CD8-positive, alpha-beta memory T cell (primary cell): ENCODE measurements around the gene ADGB. TPM values are rescaled to one million over a fixed set of nuclear protein-coding genes. Genes with fewer than 3 reads are reported as not detected.

Experiments used
- CTCF ChIA-PET: fragments of 350-600 bp; sonication (Branson Sonifier 250); formaldehyde crosslinking; loops from one replicate; lab custom pipeline; 2021; ENCODE audit warnings: antibody characterized with exemption; lab: Charles Lee
- POLR2A ChIA-PET: fragments of 350-600 bp; sonication (Branson Sonifier 250); formaldehyde crosslinking; loops from one replicate; lab custom pipeline; 2021; ENCODE audit warnings: antibody characterized with exemption; lab: Charles Lee
- DNase-seq, 5 donors: peaks; one replicate each; pipeline versions ENCODE4 v3.0.0 to v3.0.0-alpha.2; 2020 to 2022; ENCODE audit warnings: mixed read lengths in 1 of 5
- H3K27ac ChIP-seq: one replicate; pipeline ENCODE4 v1.7.0; 2013; ENCODE audit warnings: low read depth, mild to moderate bottlenecking, low read length, moderate library complexity
- H3K27me3 ChIP-seq: 2 replicates; pipeline ENCODE4 v1.7.0; 2013; ENCODE audit warnings: low read length, mild to moderate bottlenecking; ENCODE audit not compliant: insufficient read depth, poor library complexity, severe bottlenecking
- H3K36me3 ChIP-seq: 2 replicates; pipeline ENCODE4 v1.7.0; 2013; ENCODE audit warnings: mild to moderate bottlenecking, low read length, moderate library complexity; ENCODE audit not compliant: insufficient read depth
- H3K4me1 ChIP-seq: 2 replicates; pipeline ENCODE4 v1.7.0; 2013; ENCODE audit warnings: mild to moderate bottlenecking, low read length, moderate library complexity; ENCODE audit not compliant: insufficient read depth
- H3K4me3 ChIP-seq: 2 replicates; pipeline ENCODE4 v1.7.0; 2013; ENCODE audit warnings: mild to moderate bottlenecking, low read length
- H3K9me3 ChIP-seq: 2 replicates; pipeline ENCODE4 v1.7.0; 2013; ENCODE audit warnings: mild to moderate bottlenecking, low read length
- H3K27ac Mint-ChIP-seq, 8 donors: one replicate each; pipeline ENCODE4 v1.8.0; 2020 to 2021; ENCODE audit warnings: mixed read lengths in 8 of 8, mild to moderate bottlenecking in 6 of 8, inconsistent platforms in 3 of 8, moderate library complexity in 3 of 8
- H3K27me3 Mint-ChIP-seq, 2 donors: one replicate each; pipeline ENCODE4 v1.8.0; 2020 to 2021; ENCODE audit warnings: mixed read lengths in 2 of 2, mild to moderate bottlenecking in 1 of 2, moderate library complexity in 1 of 2
- H3K36me3 Mint-ChIP-seq, 3 donors: one replicate each; pipeline ENCODE4 v1.8.0; 2020 to 2021; ENCODE audit warnings: mixed read lengths in 3 of 3, inconsistent platforms in 1 of 3, mild to moderate bottlenecking in 1 of 3
- H3K4me1 Mint-ChIP-seq, 3 donors: one replicate each; pipeline ENCODE4 v1.8.0; 2020 to 2021; ENCODE audit warnings: mixed read lengths in 3 of 3, inconsistent platforms in 1 of 3, mild to moderate bottlenecking in 1 of 3
- H3K4me3 Mint-ChIP-seq, 7 donors: one replicate each; pipeline ENCODE4 v1.8.0; 2020 to 2021; ENCODE audit warnings: mixed read lengths in 7 of 7, mild to moderate bottlenecking in 6 of 7, moderate library complexity in 4 of 7, inconsistent platforms in 2 of 7
- H3K9me3 Mint-ChIP-seq, 5 donors: one replicate each; pipeline ENCODE4 v1.8.0; 2020 to 2022; ENCODE audit warnings: mixed read lengths in 5 of 5, mild to moderate bottlenecking in 3 of 5, moderate library complexity in 2 of 5, inconsistent platforms in 1 of 5
- polyA plus RNA-seq: library from polyadenylated mRNA; unstranded; fragments of 300-500 nt; fragmentation: Illumina TruSeq; gene quantifications from one replicate; pipeline ENCODE4 v1.2.3, GENCODE V29; 2021
- total RNA-seq, 2 experiments: library from RNA; stranded (reverse); gene quantifications; one replicate each; pipeline ENCODE4 v1.2.3, GENCODE V29; 2021

ADGB gene
- total and polyA plus RNA-seq, 3 experiments from 2014 or later, result 0.22 to 0.35 TPM; not detected in 1

DNA sequence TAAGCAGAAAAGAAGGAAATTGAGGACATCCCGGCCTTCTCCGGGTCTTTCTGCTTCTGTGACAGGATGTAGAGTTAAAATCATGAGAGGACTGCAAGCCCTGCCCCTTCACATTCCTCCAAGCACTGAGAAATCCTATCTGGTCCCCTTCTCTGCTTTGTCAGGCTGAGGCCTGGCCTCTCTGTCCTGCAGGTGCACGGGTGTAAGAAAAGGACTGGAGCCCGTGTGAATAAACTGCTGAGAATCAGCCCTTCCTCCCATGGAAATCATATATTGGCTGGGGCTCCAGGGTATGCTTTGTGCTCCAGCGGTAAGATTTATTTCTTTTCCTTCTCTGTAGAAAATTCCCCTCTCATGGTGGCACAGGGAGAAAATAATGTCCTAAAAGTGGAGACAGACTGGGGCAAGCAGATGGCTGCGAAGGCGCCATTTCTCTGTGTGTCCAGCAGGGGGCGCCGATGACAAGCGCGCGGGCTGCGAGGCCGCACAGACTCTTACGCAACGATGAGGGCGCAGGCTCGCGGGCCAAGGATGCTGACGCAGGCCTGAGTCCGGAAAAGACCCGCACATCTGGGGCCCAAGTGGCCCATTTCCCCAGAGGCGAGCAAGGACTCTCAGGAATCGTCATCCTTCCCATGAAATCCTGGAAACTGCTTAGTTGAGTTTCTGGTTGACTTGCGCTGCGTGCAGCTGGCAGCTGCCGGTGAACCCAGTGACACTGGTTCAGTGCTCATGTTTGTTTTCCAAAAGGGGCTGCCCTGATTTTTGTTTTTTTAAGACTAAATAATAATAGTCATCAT, 258.6 kb downstream of the ADGB start:
- peak overlapping the region; percentile 41 for H3K4me3 ChIP-seq
- ChIA-PET POLR2A (no interaction called here), CTCF (interaction anchor here (1.1 to 1.5 kb wide), 2 partner anchors 8 to 9 kb away, joined by 4 read pairs; no protein-coding TSS in a partner anchor)
- H3K27ac Mint-ChIP-seq, result peak overlapping the region in 1 of 8 donors; percentile 22
- no peaks in the 10 kb centered on the region for H3K9me3 ChIP-seq
- peak overlapping the region in 6 of 7 donors; percentile 23 to 58 (median 32) for H3K4me3 Mint-ChIP-seq
- no peaks in the 10 kb centered on the region for H3K36me3 Mint-ChIP-seq
- no peaks in the 10 kb centered on the region for H3K4me1 ChIP-seq
- H3K27me3 ChIP-seq, result no peaks in the 10 kb centered on the region
- H3K4me1 Mint-ChIP-seq, result peaks cover 3 to 6% (median 4%) of the 10 kb centered on the region in 3 donors
- no peaks in the 10 kb centered on the region for H3K9me3 Mint-ChIP-seq
- no peaks in the 10 kb centered on the region for H3K36me3 ChIP-seq
- peak; percentile 54 to 71 (median 59) for DNase-seq
- peak overlapping the region; percentile 64 for H3K27ac ChIP-seq
- H3K27me3 Mint-ChIP-seq, result peaks cover 2 to 3% of the 10 kb centered on the region in 2 donors

DNA sequence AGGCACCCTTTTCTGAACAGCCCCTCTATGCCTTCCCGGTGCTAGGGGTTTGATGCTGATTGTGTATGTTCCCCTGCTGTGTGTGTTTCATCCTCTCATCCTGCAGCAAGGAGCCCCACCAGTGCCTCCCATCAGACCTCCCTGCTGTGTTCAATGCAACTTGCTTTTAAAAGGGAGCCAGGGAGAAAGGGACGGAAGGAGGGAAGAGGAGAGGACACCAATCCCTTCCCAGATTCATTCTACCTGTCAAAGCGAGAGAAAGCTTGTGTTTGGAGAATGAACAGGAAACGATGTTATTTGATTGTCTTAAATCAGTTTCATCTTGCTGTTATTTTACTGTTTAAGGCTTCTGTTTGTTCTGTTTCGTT, 259.2 kb downstream of the ADGB start:
- H3K27ac ChIP-seq, result peak overlapping the region; percentile 64
- H3K36me3 Mint-ChIP-seq, result no peaks in the 10 kb centered on the region
- no peak for DNase-seq
- H3K9me3 Mint-ChIP-seq, result no peaks in the 10 kb centered on the region
- H3K27me3 ChIP-seq, result no peaks in the 10 kb centered on the region
- no peaks in the 10 kb centered on the region for H3K4me1 ChIP-seq
- no peaks in the 10 kb centered on the region for H3K36me3 ChIP-seq
- H3K27me3 Mint-ChIP-seq, result peaks cover 2 to 3% of the 10 kb centered on the region in 2 donors
- ChIA-PET POLR2A (no interaction called here), CTCF (interaction anchor here (0.8 to 1.1 kb wide), 2 partner anchors 8 to 425 kb away, joined by 3 to 4 read pairs; no protein-coding TSS in a partner anchor)
- peak overlapping the region in 5 of 7 donors; percentile 26 to 58 (median 37) for H3K4me3 Mint-ChIP-seq
- no peaks in the 10 kb centered on the region for H3K9me3 ChIP-seq
- peak overlapping the region in 1 of 8 donors; percentile 23 for H3K27ac Mint-ChIP-seq
- H3K4me3 ChIP-seq, result peak overlapping the region; percentile 41
- H3K4me1 Mint-ChIP-seq, result peaks cover 3 to 6% (median 4%) of the 10 kb centered on the region in 3 donors

- H3K27ac Mint-ChIP-seq, result no peak overlapping the region
- H3K27ac ChIP-seq, result no peak overlapping the region
- no peaks in the 10 kb centered on the region for H3K27me3 ChIP-seq
- no peaks in the 10 kb centered on the region for H3K36me3 Mint-ChIP-seq
- H3K4me3 Mint-ChIP-seq, result no peak overlapping the region
- H3K9me3 Mint-ChIP-seq, result no peaks in the 10 kb centered on the region
- ChIA-PET POLR2A (no interaction called here), CTCF (interaction anchor here (1.2 kb wide), 1 partner anchor 1307 kb away, joined by 3 read pairs; no protein-coding TSS in a partner anchor)
- H3K36me3 ChIP-seq, result no peaks in the 10 kb centered on the region
- no peak overlapping the region for H3K4me3 ChIP-seq
- no peak for DNase-seq
- no peaks in the 10 kb centered on the region for H3K9me3 ChIP-seq
- peaks cover 2 to 3% of the 10 kb centered on the region in 2 donors for H3K27me3 Mint-ChIP-seq
- no peaks in the 10 kb centered on the region for H3K4me1 ChIP-seq
- H3K4me1 Mint-ChIP-seq, result peaks cover 3 to 6% (median 4%) of the 10 kb centered on the region in 3 donors
Observed at GRCh38 chr6:146859206-146859605, 260.4 kb downstream of the ADGB start.

- Histone ChIP-seq H3K4me3 (no peak overlapping the region), H3K27ac (no peak overlapping the region), H3K9me3 (no peaks in the 10 kb centered on the region), H3K36me3 (no peaks in the 10 kb centered on the region), H3K4me1 (no peaks in the 10 kb centered on the region), H3K27me3 (no peaks in the 10 kb centered on the region)
- Mint-ChIP-seq H3K27ac (no peak overlapping the region), H3K4me1 (peaks cover 3 to 6% (median 4%) of the 10 kb centered on the region in 3 donors), H3K36me3 (no peaks in the 10 kb centered on the region), H3K9me3 (no peaks in the 10 kb centered on the region), H3K27me3 (peaks cover 2 to 3% of the 10 kb centered on the region in 2 donors), H3K4me3 (no peak overlapping the region)
- ChIA-PET POLR2A (no interaction called here), CTCF (interaction anchor here (1.2 kb wide), 1 partner anchor 1306 kb away, joined by 3 read pairs; no protein-coding TSS in a partner anchor)
- no peak for DNase-seq
Observed at GRCh38 chr6:146859795-146860495, 261.2 kb downstream of the ADGB start.

DNA sequence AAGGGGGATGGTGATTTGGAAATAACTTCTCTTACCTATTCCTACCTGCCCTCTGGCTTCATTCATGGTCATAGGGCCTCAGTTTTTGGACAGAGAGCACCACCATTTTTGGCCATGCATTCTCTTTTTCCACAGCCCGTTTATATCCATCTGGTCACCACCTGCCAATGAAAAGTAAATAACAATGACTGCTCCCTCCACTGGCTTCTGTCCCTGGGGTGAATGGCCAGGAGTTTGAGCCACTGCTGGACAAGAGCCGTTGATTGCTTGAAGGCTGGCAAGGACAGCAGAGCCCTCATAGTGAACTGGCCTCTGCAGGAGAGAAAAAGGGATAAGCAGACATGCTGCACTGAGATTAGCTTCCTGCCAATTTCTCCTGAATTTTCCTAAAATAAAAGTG, 261.8 kb downstream of the ADGB start:
- DNase-seq, result no peak
- Mint-ChIP-seq H3K27ac (no peak overlapping the region), H3K9me3 (no peaks in the 10 kb centered on the region), H3K27me3 (peaks cover 0 to 2% of the 10 kb centered on the region in 2 donors), H3K36me3 (no peaks in the 10 kb centered on the region), H3K4me1 (peaks cover 3 to 6% (median 4%) of the 10 kb centered on the region in 3 donors), H3K4me3 (no peak overlapping the region)
- H3K9me3 ChIP-seq, result no peaks in the 10 kb centered on the region
- POLR2A ChIA-PET, result no interaction called here
- H3K4me3 ChIP-seq, result no peak overlapping the region
- CTCF ChIA-PET, result no interaction called here
- H3K36me3 ChIP-seq, result no peaks in the 10 kb centered on the region
- H3K27me3 ChIP-seq, result no peaks in the 10 kb centered on the region
- H3K4me1 ChIP-seq, result no peaks in the 10 kb centered on the region
- H3K27ac ChIP-seq, result no peak overlapping the region

GRCh38 chr6:146861029-146861563, 262.3 kb downstream of the ADGB start:
- Mint-ChIP-seq H3K4me1 (peaks cover 3 to 6% (median 4%) of the 10 kb centered on the region in 3 donors), H3K36me3 (no peaks in the 10 kb centered on the region), H3K4me3 (no peak overlapping the region), H3K27me3 (peaks cover 0 to 2% of the 10 kb centered on the region in 2 donors), H3K27ac (no peak overlapping the region), H3K9me3 (no peaks in the 10 kb centered on the region)
- Histone ChIP-seq H3K36me3 (no peaks in the 10 kb centered on the region), H3K27me3 (no peaks in the 10 kb centered on the region), H3K9me3 (no peaks in the 10 kb centered on the region), H3K27ac (no peak overlapping the region), H3K4me1 (no peaks in the 10 kb centered on the region), H3K4me3 (no peak overlapping the region)
- CTCF ChIA-PET, result no interaction called here
- POLR2A ChIA-PET, result no interaction called here
- no peak for DNase-seq

DNA sequence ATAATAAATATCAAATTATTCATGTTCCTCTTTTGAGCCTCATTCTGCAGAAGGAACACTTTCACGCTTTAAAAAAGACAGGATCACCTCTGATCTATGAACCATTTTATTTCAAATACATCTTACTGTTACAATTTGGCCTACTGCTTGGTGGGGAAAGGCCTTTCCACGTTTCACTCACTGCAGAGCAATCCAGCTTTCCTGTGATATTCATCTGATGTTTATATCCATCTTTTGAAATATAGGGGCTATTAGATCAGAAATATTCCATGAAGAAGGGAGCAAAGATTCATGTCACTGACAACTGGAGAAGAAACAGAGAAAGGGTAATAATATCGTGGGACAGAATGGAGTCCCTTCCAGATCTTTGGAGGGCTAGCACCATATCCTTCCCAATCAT, 262.9 kb downstream of the ADGB start:
- Histone ChIP-seq H3K4me1 (no peaks in the 10 kb centered on the region), H3K27me3 (no peaks in the 10 kb centered on the region), H3K4me3 (no peak overlapping the region), H3K27ac (no peak overlapping the region), H3K36me3 (no peaks in the 10 kb centered on the region), H3K9me3 (no peaks in the 10 kb centered on the region)
- no peaks in the 10 kb centered on the region for H3K9me3 Mint-ChIP-seq
- H3K36me3 Mint-ChIP-seq, result no peaks in the 10 kb centered on the region
- no peak overlapping the region for H3K27ac Mint-ChIP-seq
- DNase-seq, result no peak
- POLR2A ChIA-PET, result no interaction called here
- peaks cover 3 to 6% (median 4%) of the 10 kb centered on the region in 3 donors for H3K4me1 Mint-ChIP-seq
- peaks cover 0 to 2% of the 10 kb centered on the region in 2 donors for H3K27me3 Mint-ChIP-seq
- no peak overlapping the region for H3K4me3 Mint-ChIP-seq
- CTCF ChIA-PET, result no interaction called here
